LoVo (cell line): ENCODE data around the gene VAT1.
"Not testable (repeated sequence)": the region's sequence is repeated elsewhere in the genome, so short reads cannot be mapped to it uniquely, and the experiment has no call there.

ENCODE experiments used
- DNase-seq: peaks from one replicate; pipeline ENCODE4 v3.0.0-alpha.2; 2016; ENCODE audit warnings: low spot score

The VAT1 gene

GRCh38 chr17:43006639-43007551 lies 15.3 kb downstream of the VAT1 start, which contains the start of gene IFI35:
Gene IFI35 (plus strand): TSS chr17:43006784. CDS start chr17:43006948, 164 bp downstream.
- DNase-seq = peak; percentile 85

GRCh38 chr17:43003542-43004172 lies 18.5 kb downstream of the VAT1 start:
- DNase-seq = peak; percentile 27

GRCh38 chr17:43000894-43001293 lies 21.3 kb downstream of the VAT1 start:
- not testable (repeated sequence) for DNase-seq

GRCh38 chr17:42999003-42999525 lies 23.1 kb downstream of the VAT1 start:
- no peak for DNase-seq

GRCh38 chr17:42997984-42998938 lies 23.9 kb downstream of the VAT1 start, which contains the start of gene RPL27:
Gene RPL27 (plus strand): TSS chr17:42998419. CDS start chr17:42998751, 332 bp downstream.
- DNase-seq = peak; percentile 99

GRCh38 chr17:42997390-42997983 lies 24.7 kb downstream of the VAT1 start:
- no peak for DNase-seq

- DNase-seq = not testable (repeated sequence)
Observed at GRCh38 chr17:42993913-42994312, 28.3 kb downstream of the VAT1 start.

GRCh38 chr17:42992872-42993271 lies 29.3 kb downstream of the VAT1 start:
- no peak for DNase-seq

GRCh38 chr17:42991471-42991870 lies 30.7 kb downstream of the VAT1 start:
- no peak for DNase-seq

GRCh38 chr17:42989726-42990652 lies 32.2 kb downstream of the VAT1 start:
- no peak for DNase-seq

GRCh38 chr17:42989141-42989540 lies 33.0 kb downstream of the VAT1 start:
- DNase-seq = no peak

GRCh38 chr17:42985225-42985624 lies 37.0 kb downstream of the VAT1 start:
- DNase-seq = no peak

GRCh38 chr17:42982266-42982665 lies 39.9 kb downstream of the VAT1 start:
- no peak for DNase-seq

GRCh38 chr17:42980766-42981397 lies 41.3 kb downstream of the VAT1 start:
- peak; percentile 58 for DNase-seq

GRCh38 chr17:42980274-42980765 lies 41.9 kb downstream of the VAT1 start, which contains the start of gene RUNDC1:
Gene RUNDC1 (plus strand): TSS chr17:42980565. CDS start chr17:42980577, 12 bp downstream.
- peak; percentile 92 for DNase-seq

- DNase-seq = no peak
Observed at GRCh38 chr17:42979511-42980273, 42.5 kb downstream of the VAT1 start, which contains the start of gene PTGES3L. Gene PTGES3L (minus strand): TSS chr17:42980080. CDS start chr17:42980053, 27 bp downstream.

GRCh38 chr17:42975701-42976100 lies 46.5 kb downstream of the VAT1 start:
- DNase-seq = not testable (repeated sequence)

GRCh38 chr17:42975265-42975664 lies 46.9 kb downstream of the VAT1 start:
- no peak for DNase-seq
